ENCODE data around the gene ENTHD1.

ENTHD1 gene

DNA sequence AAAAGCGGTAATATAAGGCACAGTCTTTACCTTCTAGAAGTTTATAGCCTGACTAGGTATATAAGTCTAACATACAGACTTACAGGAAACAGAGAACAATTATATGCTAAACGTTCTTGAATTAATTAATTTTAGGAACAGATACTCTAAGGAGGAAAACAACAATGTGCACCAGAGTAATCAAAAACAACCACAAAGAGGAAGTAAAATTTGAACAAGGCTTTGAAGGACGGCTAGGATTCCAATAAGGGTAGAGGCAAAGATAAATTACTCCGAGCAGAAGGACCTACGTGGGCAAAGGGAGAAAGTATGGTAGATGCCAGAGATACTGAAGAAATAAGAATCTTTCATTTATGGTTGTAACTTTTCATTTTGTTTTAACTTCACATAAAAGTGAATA lies 54.4 kb downstream of the ENTHD1 start:
- no peak for DNase-seq

DNA sequence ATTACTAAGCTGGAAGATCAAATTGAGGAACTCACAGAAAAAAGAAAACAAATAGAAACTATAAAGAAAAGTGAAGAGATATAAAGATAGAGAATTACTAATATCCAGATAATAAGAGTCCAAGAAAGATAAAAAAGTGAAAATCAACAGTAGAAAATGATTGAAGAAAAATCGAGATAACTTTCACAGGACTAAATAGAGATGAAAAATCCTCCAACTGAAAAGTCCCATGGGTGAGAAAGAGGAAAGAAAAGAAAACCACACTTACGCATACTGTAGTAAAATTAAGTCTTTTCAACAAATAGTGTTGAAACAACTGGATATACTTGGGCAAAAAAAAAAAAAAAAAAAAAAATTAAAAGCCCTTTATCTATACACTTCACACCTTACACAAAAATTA lies 60.0 kb downstream of the ENTHD1 start:
- no peak for DNase-seq

DNA sequence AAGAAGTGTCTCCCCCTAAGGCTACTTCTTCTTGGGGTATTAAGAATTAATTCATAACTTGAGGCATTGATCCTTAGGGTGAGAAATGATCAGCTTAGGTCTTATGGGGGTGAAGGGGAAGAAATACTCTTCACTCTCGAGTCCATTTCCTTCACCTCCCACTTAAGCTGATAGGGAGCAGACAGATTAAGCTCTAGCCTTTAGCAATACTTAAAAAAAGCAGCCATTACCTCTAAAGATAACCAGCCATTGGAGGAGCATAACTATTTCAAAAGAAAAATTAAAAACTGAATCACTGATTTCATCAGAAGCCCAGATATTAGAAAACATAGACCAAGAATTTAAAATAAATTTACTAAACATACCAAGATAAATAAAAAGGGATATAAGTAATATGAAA lies 60.5 kb downstream of the ENTHD1 start:
- DNase-seq: no peak

DNA sequence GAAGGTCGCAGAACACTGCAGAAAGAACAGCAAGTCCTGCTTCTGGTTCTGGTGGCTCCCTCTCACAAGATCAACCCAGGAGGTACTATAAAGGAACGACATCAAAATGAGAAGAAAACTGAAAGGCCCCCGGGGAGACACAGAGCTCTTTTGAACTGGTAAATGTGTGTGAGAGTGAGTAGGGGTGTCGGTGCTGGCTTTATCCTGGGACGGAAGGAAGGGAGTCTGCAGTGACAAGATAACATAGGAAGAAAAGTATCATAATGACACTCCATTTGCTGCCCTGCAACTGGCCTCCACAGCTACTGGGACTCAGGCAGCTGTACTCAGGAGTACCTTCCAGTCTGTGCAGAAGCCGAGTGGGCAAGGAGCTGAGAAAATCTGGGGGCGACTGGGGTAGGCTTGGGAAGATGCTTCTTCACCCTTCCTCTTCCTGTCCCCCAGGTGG lies 60.9 kb downstream of the ENTHD1 start:
- no peak for DNase-seq

DNA sequence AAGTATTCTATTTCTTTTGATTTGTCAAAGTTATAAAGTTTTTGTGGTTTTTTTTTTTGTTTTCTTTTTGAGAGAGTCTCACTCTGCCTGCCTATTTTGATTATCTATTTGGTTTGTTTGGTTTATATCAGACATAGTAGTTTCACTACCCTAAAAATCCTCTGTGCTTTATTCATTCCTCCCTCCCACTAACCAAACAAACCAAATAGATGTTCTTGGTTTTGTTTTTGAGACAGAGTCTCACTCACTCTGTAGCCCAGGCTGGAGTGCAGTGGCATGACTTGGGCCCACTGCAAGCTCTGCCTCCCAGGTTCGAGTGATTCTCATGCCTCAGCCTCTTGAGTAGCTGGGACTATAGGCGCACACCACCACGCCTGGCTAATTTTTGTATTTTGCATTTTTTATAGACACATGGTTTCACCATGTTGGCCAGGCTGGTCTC lies 67.9 kb downstream of the ENTHD1 start:
- no peak for DNase-seq

DNA sequence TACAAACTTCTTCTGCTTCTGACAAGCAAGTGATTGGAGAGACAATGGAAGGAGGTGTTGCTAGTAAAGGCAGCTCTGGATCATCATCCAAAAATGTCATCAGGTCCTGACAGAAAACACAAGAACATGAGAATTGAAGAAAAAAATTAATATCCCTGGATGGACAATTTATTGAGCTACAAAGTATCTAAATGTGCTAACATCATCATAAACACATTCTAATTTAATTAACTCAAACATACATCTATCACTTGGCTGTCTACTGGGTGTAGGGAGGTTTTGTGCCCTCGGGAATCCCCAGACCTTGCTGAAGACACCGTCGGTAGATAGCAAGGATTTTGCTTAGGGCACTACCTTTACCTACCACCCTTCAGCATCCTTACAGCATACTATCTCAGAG lies 72.6 kb downstream of the ENTHD1 start:
- no peak for DNase-seq

DNA sequence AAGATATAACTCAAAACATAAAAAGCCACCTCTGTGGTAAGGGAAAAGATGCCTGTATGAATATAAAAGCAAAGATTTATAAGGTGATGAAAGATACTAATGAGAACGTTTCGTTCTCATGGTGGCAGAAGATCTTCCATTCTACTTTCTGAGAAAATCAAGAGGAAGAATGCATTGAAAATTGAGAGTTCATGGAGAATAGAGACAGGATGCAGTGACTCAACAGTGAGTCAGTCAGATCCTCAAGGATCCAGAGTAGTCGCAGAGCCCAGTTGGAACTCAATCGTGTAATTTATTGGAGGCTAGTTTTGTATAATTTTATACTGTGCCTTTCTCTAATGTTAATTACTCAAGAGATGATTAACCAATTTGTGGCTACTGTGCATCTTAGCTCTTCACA lies 73.3 kb downstream of the ENTHD1 start:
- DNase-seq: no peak

DNA sequence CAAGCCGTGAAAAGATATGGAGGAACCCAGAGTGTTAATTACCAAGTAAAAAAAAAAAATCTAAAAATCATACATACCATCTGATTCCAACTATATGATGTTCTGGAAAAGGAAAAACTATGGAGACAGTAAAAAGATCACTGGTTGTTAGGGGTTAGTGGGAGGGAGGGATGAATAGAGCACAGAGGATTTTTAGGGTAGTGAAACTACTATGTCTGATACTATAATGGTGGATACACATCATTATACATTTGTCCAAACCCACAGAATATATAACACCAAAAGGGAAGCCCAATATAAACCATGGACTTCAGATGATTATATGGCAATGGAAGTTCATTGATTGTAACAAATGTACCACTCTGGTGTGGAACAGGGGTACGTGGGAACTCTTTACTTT lies 74.1 kb downstream of the ENTHD1 start:
- no peak for DNase-seq

DNA sequence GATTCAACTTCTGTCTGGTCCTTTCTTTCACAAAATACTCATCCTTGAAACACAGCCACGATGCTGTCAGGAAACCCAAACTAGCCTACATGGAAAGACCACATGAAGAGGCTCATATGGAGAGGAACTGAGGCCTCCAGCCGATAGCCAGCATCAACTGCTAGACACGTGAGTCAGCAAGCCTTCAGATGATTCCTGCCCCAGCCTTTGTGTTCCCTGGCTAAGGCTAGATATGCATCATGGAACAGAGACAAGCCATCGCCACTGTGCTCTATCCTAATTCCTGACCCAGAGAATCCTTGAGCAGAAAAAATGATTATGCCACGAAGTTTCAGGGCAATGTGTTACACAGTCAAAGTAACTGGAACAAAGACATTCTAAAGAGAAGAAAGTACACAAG lies 75.5 kb downstream of the ENTHD1 start:
- no peak for DNase-seq

DNA sequence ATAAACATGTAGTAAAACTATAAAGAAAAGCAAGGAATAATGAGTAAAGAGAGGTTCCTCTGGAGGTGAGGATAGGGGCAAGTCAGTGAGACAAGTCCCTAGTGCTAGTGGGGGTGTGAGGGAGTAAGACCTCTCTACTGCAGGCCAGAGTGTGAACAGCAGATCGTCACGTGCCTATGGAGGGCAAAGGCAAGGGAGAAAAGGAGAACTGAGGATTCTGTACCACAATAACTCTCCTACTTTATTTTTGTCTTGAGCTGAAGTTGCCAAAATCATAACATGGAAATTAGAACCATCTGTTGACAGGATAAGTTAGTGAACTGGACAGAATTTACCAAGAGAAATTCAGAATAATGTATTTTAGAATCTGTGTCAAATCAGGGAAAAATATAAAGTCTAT lies 77.6 kb downstream of the ENTHD1 start:
- no peak for DNase-seq

DNA sequence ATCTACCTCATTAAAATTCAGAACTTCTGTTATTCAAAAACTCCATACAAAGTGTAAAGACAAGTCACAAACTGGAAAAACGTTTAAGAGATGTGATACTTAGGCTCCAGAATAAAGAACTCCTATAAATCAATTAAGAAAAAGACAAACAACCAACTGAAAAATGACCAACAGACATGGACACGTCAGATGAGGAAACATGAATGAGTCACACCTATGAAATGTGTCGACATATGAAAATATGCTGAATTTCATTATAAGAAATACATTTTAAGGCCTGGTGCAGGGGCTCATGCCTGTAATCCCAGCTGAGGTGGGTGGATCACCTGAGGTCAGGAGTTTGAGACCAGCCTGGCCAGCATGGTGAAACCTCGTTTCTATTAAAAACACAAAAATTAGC lies 78.7 kb downstream of the ENTHD1 start:
- DNase-seq: no peak

DNA sequence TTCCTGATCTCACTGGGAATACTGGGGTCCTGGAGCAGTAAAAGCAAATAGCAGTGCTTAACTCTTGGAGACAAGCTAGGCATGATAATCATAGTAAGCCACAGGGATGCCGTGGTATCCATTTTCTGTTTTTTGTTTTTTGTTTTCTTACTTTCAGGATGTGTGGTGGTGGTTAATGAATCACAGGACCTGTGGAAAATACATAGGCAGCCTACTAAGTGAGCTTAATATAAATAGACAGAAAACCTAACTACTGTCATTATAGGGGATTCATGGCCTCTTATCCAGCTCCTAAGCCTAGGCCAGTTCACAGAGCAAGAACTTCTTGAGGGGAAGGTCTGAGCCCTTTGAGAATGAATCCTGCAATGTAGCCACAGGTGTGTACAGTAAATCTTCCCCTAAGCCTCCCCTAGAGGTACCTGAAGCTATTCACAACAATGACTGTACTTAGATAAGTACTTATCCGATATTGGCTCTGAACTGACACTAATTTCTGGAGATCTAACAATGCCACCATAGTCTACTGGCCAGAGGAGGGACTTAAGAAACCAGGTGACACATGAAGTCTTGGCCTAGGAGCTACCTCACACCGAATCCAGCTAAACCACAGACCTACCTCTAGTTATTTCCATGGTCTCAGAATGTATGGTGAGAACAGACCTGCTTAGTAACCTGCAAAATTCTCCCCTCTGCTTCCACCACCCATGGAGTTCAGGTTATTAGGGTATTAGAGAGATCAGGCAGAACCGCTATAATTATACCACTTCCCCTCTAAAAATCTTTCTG lies 83.6 kb downstream of the ENTHD1 start:
- no peak for DNase-seq

DNA sequence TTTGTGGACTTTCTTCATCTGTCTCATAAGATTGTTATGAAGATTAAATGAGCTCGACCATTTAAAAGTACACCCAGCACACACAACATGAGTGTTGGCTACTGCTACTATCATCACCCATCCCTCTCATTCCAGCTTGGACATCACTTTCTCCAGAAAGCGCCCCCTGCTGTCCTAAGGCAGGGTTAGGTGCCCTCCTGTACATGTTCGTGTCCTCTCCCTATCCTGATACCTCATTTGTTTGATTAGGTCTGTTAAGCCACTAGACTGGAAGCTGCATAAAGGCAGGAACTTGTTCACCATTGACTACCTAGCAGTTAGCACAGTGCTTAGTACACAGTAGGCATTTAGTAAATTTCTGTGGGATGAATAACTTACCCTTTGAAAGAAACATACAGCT lies 85.5 kb downstream of the ENTHD1 start:
- DNase-seq: no peak

DNA sequence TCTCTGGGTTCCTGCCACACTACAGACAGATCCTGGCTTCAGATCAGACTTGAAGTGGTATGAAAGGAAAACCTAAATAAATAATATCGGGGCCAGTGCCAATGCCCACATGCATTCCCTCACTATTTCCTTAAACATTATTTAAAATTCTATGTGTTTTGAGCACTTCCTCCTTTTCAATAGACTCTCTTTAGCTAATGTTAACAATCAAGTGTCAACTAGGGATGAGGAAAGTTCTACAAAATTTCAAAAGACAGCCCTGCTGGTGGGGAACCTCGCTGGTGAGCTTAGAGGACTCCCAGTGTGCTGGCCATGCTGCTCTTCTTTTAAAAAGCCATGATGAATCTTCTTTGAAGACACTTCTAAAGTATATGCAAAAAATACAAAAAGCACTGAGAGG lies 87.5 kb downstream of the ENTHD1 start:
- no peak for DNase-seq

DNA sequence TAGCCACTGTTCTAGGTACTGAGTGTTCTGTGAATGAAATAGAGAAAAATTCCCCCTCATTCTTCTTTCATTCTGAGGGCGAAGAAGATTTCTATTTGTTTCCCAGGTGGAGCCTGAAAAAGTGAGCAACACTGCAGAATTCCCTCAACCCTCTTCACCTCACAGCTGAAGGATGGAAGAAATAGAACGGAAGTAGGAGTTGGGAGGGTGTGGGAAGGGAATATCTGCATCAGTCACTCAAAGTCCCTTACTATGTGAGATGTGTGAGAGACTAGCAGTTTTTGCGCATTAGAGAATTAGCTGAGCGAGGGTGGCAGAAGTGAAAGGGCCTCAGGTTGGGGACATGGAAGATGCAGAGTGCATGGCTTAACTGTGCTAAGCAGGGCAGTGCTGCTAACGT lies 88.4 kb downstream of the ENTHD1 start:
- DNase-seq: no peak

DNA sequence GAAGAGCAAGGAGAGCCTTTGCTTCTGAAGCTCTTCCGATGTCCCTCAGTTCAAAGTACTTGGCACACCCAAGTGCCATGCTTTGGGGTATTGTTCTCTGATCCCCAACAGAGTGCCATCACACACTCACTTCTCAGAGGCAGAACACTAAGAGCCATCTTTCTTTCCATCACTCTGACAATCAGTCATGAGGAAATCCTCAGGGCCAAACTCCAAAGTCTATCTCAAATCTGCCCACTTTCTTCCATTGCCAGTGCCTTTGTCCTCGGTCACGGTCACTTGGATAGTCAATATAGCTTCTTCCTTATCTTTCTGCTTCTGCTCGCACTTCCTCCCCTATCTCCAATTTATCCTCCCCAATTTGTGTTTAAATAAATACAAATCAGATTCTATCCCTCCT lies 90.9 kb downstream of the ENTHD1 start:
- no peak for DNase-seq

DNA sequence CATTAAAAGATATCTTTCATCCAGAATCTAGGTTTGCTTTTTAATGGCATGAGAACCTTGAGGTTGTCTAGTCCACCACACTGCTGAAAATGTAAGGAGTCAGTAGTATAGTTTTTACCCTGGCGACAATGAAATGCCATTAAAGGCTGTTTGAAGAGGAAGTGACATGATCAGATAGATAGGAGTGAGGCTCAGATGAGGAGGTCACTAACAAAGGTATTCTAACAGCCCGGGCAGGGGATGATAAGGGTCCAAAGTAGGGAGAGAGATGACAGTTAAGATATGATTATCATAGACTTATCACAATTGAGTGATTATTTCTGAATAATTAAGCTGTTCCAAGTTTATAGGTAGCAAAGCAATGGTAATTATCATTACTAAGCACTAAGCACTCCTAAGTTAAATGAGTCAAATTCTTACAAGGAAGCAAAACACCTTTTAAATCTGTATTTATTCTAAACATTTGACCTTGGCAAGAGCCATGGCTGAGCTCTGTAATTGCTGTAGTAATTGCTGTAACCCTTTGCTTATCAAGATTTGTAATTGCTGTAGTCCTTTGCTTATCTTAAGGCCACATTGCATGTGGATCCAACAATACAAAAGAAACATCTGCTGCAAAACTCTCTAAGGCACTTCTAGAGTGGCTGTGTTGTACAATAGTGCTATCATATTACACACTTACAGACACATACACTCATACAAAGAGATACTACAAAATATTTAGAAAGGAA lies 92.6 kb downstream of the ENTHD1 start:
- peak; percentile 97 for DNase-seq

DNA sequence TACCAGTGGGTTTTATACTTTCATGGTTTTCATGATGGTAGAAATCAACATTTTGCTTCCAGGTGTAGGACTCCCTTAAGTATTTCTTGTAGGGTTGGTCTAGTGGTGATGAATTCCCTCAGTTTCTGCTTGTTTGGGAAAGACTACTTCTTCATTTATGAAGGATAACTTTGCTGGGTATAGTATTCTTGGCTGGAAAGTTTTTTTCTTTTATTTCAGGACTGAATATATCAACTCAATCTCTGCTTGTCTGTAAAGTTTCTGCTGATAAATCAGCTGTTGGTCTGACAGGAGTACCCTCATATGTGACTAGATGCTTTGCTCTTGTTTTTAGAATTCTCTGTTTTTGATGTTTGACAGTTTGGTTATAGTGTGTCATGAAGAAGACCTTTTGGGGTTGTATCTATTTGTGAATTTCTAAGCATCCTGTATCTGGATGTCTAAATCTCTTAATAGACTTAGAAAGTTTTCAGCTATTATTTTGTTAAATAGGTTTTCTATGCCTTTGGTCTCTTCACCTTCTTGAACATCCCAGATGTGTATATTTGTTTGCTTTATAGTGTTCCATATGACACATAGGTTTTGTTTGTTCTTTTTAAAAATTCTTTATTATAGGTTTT lies 95.9 kb downstream of the ENTHD1 start:
- no peak for DNase-seq

DNA sequence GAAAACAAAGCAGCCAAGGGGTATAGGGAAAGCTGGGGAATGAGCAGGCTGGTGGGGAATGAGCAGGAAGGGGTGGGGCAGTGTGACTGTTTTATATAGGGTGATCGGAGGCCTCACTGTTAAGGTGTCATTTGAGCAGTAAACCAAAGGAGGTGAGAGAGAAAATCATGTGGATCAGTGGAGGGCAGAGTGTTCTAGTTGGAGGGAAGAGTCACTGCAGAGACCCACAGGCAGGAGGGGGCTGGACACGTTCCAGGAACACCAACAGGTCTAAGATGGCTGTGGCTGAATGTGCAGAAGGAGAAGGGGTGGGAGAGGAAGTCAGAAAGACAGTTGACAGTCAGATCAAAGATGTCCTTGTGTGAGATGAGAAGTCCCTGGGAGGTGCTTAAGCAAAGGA lies 103.8 kb downstream of the ENTHD1 start:
- DNase-seq: no peak

DNA sequence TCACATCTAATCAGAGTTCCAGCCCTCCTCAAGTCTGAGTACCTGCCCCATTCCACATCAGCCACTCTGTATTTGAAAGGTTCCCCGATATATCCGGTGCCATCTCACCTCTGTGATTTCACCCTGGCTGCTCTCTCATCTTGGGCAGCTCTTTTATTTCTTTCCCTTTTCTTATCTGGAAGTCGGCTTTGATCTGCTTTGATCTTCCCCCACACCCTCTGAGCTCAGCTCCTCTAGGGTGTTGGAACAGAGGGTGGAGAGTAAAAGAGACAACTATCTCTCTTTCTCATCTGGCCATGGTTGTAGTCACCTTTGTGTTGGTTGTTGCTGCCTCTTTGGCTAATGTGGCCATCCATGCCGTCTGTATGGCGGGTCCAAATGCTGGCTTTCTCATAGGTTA lies 108.3 kb downstream of the ENTHD1 start:
- no peak for DNase-seq

DNA sequence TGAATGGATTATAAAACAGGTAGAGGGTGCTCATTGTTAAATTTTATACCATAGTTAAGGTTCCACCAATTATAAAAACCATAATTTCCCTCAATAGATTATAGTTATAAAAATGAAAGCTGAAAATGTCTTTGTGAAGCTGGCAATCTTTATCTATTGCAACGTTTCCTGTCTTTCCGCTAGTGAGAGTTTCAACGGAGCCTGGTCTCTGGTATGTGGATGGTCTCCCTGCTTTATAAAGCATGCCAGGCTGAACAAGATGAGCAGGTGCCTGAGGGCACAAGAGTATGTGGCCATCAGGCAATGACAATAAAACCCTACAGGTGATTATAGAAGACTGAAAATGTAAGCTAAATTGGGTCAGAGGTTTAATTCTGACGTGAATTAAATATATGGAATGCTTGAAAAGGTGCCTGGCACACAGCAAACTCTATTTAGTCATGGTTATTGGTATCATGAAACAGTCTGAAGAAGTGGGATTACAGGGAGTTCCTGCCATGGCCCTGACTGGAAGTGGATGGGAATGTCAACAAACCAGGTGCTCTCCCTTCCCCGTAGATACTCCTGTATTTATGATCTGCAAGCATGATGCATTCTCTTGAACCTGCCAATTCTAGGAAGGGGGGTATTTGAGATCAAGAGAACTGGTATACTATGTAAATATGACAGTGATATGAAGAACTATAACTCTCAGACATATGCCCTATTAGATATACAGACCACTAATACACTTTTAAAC lies 115.7 kb downstream of the ENTHD1 start:
- peak; percentile 42 for DNase-seq

DNA sequence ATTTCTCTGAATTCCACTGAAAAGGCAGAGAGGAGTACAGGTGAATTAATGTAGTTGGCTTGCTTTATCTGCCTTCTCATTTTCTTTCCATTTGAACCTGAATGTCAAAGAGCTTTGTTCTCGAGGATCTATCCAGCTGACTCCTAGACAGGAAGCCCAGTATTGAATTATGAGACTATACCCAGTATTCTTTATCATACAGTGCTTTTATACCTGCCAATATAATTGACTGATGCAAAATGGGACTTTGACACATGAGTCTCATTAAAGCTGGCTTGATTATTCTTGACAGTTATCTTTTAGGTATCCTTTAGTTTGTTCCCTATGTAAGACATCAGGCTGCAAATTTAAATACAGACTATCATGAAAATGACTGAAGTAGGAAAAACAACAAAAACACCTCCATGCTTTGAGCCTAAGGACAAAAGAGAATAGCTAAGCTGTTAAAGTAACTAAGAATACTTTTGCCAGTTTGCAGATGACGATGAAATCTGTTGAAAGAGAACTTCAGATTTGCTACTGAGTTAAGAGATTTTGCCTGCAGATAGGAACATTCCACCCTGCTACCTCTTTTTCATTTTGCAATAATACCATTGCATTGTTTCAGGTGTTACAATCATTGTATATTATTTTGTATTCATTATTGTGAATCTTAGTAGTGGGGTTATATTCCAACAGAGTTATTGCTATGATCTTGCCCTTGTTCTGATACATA lies 117.1 kb downstream of the ENTHD1 start:
- DNase-seq: no peak

Data from NCI-H1105 treated with DMSO at 0.1 percent for 48 hours (cell line).